H1 (cell line): ENCODE data around the gene OR2H1. TPM values are rescaled to one million over a fixed set of nuclear protein-coding genes. Genes with fewer than 3 reads are reported as not detected.

Experiments
- CTCF ChIA-PET: fragments of 300-600 bp; sonication (Branson Sonifier 250); formaldehyde crosslinking; loops from one replicate; lab custom pipeline; 2021; ENCODE audit not compliant: partially characterized antibody; lab: Charles Lee
- POLR2A ChIA-PET: fragments of 300-600 bp; sonication (Branson Sonifier 250); formaldehyde crosslinking; loops from one replicate; lab custom pipeline; 2021; ENCODE audit warnings: inconsistent platforms; ENCODE audit not compliant: partially characterized antibody; lab: Charles Lee
- DNase-seq, 2 experiments: peaks; one replicate each; pipeline versions ENCODE4 v3.0.0 to v3.0.0-alpha.2; 2010 to 2022; ENCODE audit warnings: low spot score in 2 of 2, low read depth in 1 of 2, mixed read lengths in 1 of 2
- FAIRE-seq: peaks from 2 replicates; lab custom pipeline; 2011; peaks lifted over from hg19 to GRCh38; lab: Jason Lieb, UNC
- H2AFZ ChIP-seq: 2 replicates; pipeline ENCODE4 v1.8.1; 2012; ENCODE audit warnings: low read length, inconsistent platforms
- H2AK5ac ChIP-seq: 2 replicates; pipeline ENCODE4 v1.6.1; 2013; ENCODE audit warnings: low read depth, low read length
- H2BK120ac ChIP-seq: replicated peaks from 2 replicates; pipeline ENCODE3; 2013; ENCODE audit warnings: low read depth, low read length, inconsistent platforms
- H2BK12ac ChIP-seq: 2 replicates; pipeline ENCODE4 v1.6.1; 2013; ENCODE audit warnings: low read depth, low read length
- H2BK15ac ChIP-seq: 2 replicates; pipeline ENCODE4 v1.6.1; 2013; ENCODE audit warnings: low read length
- H2BK20ac ChIP-seq: 2 replicates; pipeline ENCODE4 v1.6.1; 2013; ENCODE audit warnings: low read length
- H2BK5ac ChIP-seq: 2 replicates; pipeline ENCODE4 v1.6.1; 2013; ENCODE audit warnings: low read depth, low read length
- H3K14ac ChIP-seq: 2 replicates; pipeline ENCODE4 v1.6.1; 2013; ENCODE audit warnings: inconsistent platforms; ENCODE audit not compliant: insufficient read length
- H3K18ac ChIP-seq: 2 replicates; pipeline ENCODE4 v1.6.1; 2013; ENCODE audit warnings: low read length; ENCODE audit errors: extremely low read depth
- H3K23ac ChIP-seq: 2 replicates; pipeline ENCODE4 v1.6.1; 2013; ENCODE audit warnings: inconsistent platforms; ENCODE audit not compliant: insufficient read length
- H3K23me2 ChIP-seq: 2 replicates; pipeline ENCODE4 v1.6.1; 2013; ENCODE audit warnings: low read depth, low read length
- H3K27ac ChIP-seq: 2 replicates; pipeline ENCODE4 v1.6.1; 2011; ENCODE audit warnings: low read depth, low read length, inconsistent platforms
- H3K27me3 ChIP-seq, 4 experiments: replicated peaks in 1 of 4; 1 replicate in 1 of 4; 2 replicates in 3 of 4; pipeline versions ENCODE4 v1.6.1 to v1.8.1; 2011 to 2013; ENCODE audit warnings: low read length in 3 of 4, mild to moderate bottlenecking in 3 of 4, inconsistent platforms in 2 of 4, mixed read lengths in 2 of 4, moderate library complexity in 1 of 4; ENCODE audit not compliant: control insufficient read depth in 3 of 4, insufficient read depth in 3 of 4; ENCODE audit errors: extremely low read depth in 1 of 4
- H3K36me3 ChIP-seq, 4 experiments: 2 replicates each; pipeline versions ENCODE4 v1.6.1 to v1.8.1; 2011 to 2013; ENCODE audit warnings: mild to moderate bottlenecking in 4 of 4, low read length in 3 of 4, moderate library complexity in 2 of 4, control low read depth in 1 of 4, inconsistent platforms in 1 of 4; ENCODE audit not compliant: insufficient read depth in 4 of 4, control insufficient read depth in 2 of 4
- H3K4ac ChIP-seq: replicated peaks from 2 replicates; pipeline ENCODE3; 2013; ENCODE audit warnings: low read length, low read depth, mixed read lengths, inconsistent platforms; ENCODE audit not compliant: insufficient read length
- H3K4me1 ChIP-seq, 4 experiments: replicated peaks in 1 of 4; 1 replicate in 1 of 4; 2 replicates in 3 of 4; pipeline versions ENCODE4 v1.6.1 to v1.8.1; 2011 to 2013; ENCODE audit warnings: low read length in 3 of 4, inconsistent platforms in 2 of 4, mixed read lengths in 1 of 4; ENCODE audit not compliant: insufficient read depth in 4 of 4, control insufficient read depth in 3 of 4
- H3K4me2 ChIP-seq, 2 experiments: 2 replicates each; pipeline versions ENCODE4 v1.6.1 to v1.8.1; 2011 to 2013; ENCODE audit warnings: low read depth in 2 of 2, low read length in 2 of 2, control low read depth in 1 of 2, inconsistent platforms in 1 of 2, mild to moderate bottlenecking in 1 of 2; ENCODE audit not compliant: insufficient read depth in 1 of 2
- H3K4me3 ChIP-seq, 4 experiments: fragments of 200-600, 300-600 bp in 1 of 4; sonication (generic), shearing (Covaris generic), sonication (Bioruptor Twin) in 1 of 4; 2 replicates each; pipeline versions ENCODE4 v1.5.1 to v1.8.1; 2011 to 2016; ENCODE audit warnings: low read length in 4 of 4, low read depth in 3 of 4, control low read depth in 2 of 4, inconsistent platforms in 2 of 4, mild to moderate bottlenecking in 2 of 4, mixed read lengths in 1 of 4, moderate library complexity in 1 of 4; ENCODE audit not compliant: insufficient read depth in 2 of 4; ENCODE audit errors: extremely low read depth in 1 of 4
- H3K56ac ChIP-seq: replicated peaks from 2 replicates; pipeline ENCODE3; 2013; ENCODE audit warnings: low read depth, mild to moderate bottlenecking, mixed read lengths, low read length, inconsistent platforms; ENCODE audit not compliant: insufficient read length
- H3K79me1 ChIP-seq: 2 replicates; pipeline ENCODE4 v1.6.1; 2013; ENCODE audit warnings: low read depth, low read length, control low read depth
- H3K79me2 ChIP-seq, 2 experiments: 2 replicates each; pipeline versions ENCODE4 v1.6.1 to v1.8.1; 2012 to 2013; ENCODE audit warnings: low read length in 2 of 2, mild to moderate bottlenecking in 2 of 2, inconsistent platforms in 1 of 2; ENCODE audit not compliant: insufficient read depth in 2 of 2, control insufficient read depth in 1 of 2
- H3K9ac ChIP-seq, 4 experiments: replicated peaks in 1 of 4; 1 replicate in 1 of 4; 2 replicates in 3 of 4; pipeline versions ENCODE4 v1.6.1 to v1.8.1; 2011 to 2013; ENCODE audit warnings: low read depth in 3 of 4, low read length in 3 of 4, control low read depth in 2 of 4, mild to moderate bottlenecking in 2 of 4, moderate library complexity in 2 of 4, inconsistent platforms in 1 of 4; ENCODE audit errors: extremely low read depth in 1 of 4
- H3K9me3 ChIP-seq, 2 experiments: 2 replicates each; pipeline versions ENCODE4 v1.6.1 to v1.8.1; 2012 to 2013; ENCODE audit warnings: mild to moderate bottlenecking in 2 of 2, moderate library complexity in 2 of 2, control low read depth in 1 of 2, inconsistent platforms in 1 of 2, low read depth in 1 of 2, low read length in 1 of 2, mixed read lengths in 1 of 2; ENCODE audit not compliant: insufficient read depth in 2 of 2
- H4K20me1 ChIP-seq, 2 experiments: replicated peaks in 1 of 2; 2 replicates each; pipeline versions ENCODE3 to v1.8.1; 2011 to 2013; ENCODE audit warnings: inconsistent platforms in 2 of 2, low read length in 2 of 2, mild to moderate bottlenecking in 1 of 2; ENCODE audit not compliant: insufficient read depth in 2 of 2, control insufficient read depth in 1 of 2
- H4K5ac ChIP-seq: 2 replicates; pipeline ENCODE4 v1.6.1; 2013; ENCODE audit warnings: low read length, low read depth, mixed read lengths, inconsistent platforms; ENCODE audit not compliant: insufficient read length
- H4K8ac ChIP-seq: 2 replicates; pipeline ENCODE4 v1.8.0; 2013; ENCODE audit warnings: mild to moderate bottlenecking, moderate library complexity, low read length, inconsistent platforms; ENCODE audit not compliant: insufficient read depth; ENCODE audit errors: extremely low read depth
- H4K91ac ChIP-seq: replicated peaks from 2 replicates; pipeline ENCODE3; 2013; ENCODE audit warnings: low read length, mixed read lengths, inconsistent platforms; ENCODE audit not compliant: insufficient read length
- GTF2F1 ChIP-seq: IDR thresholded peaks from 2 replicates; pipeline ENCODE4 v1.6.1; 2012; ENCODE audit warnings: low read depth, low read length, improper control_type of control experiment, borderline replicate concordance
- NRF1 ChIP-seq: IDR thresholded peaks from 2 replicates; pipeline ENCODE4 v1.6.1; 2011; ENCODE audit warnings: mild to moderate bottlenecking, low read depth, low read length, improper control_type of control experiment
- SP2 ChIP-seq: IDR thresholded peaks from 2 replicates; pipeline ENCODE4 v1.6.1; 2012; ENCODE audit warnings: mild to moderate bottlenecking, low read length, inconsistent platforms
- WGBS, 2 experiments: shearing (Covaris generic) in 1 of 2; methylation state at CpG; one replicate each; pipeline versions ENCODE4 v1.1.6 to v1.1.7; 2013 to 2015; ENCODE audit warnings: low lambda C conversion rate in 2 of 2, mixed read lengths in 2 of 2, inconsistent platforms in 1 of 2, low coverage in 1 of 2, missing lambda C conversion rate in 1 of 2; ENCODE audit not compliant: insufficient replicate concordance in 2 of 2, insufficient coverage in 1 of 2, insufficient read length in 1 of 2; ENCODE audit errors: extremely low coverage in 1 of 2, missing lambda C conversion rate in 1 of 2; 5-methylcytosine and 5-hydroxymethylcytosine counted together
- polyA plus RNA-seq, 7 experiments: library from polyadenylated mRNA; depleted of rRNA in 3 of 7; stranded (reverse) in 5 of 7; unstranded in 2 of 7; fragments of >200 nt in 5 of 7; fragments of 200-250 nt in 2 of 7; gene quantifications; 1 replicate in 5 of 7; 2 replicates in 1 of 7; 4 replicates in 1 of 7; pipeline versions ENCODE4 v1.2.1 to v1.2.3, GENCODE V29; 2011 to 2013; ENCODE audit warnings: missing spikeins in 2 of 7, mixed read lengths in 2 of 7
- total RNA-seq: library from RNA; stranded (reverse); fragmentation: NEBNext Ultra II Directional; extraction: Animal tissue kit (Norgen Biotek cat#: 25700); gene quantifications from 2 replicates; pipeline ENCODE4 v1.2.1, GENCODE V29; 2021

OR2H1 gene
- total and polyA plus RNA-seq, 2 of the 8 experiments (the other 6 are each of a cell fraction or from before 2014, with no cell fraction given), result not detected

DNA sequence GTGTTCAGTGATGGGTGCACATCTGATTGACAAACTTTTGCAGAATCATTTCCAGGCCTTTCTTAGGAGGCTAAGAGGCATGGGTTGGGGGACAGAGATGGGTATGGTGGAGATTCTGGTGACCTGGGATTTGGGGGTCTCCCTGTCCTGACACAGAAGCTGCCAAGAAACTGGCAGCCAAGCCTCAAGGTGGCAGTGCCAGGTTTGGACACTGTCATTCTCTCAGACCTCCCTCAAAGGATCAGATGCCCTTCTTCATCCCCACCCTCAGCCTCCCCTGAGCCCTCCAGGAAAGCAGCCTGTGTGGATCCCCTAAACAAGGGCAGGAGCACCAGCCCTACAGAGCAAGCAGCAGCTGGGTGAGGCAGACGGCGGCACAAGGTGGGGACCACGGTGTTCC, 48.9 kb downstream of the OR2H1 start:
- no peaks in the 10 kb centered on the region for H3K36me3 ChIP-seq
- DNase-seq, result peak in 1 of 2 experiments; percentile 1
- no peaks in the 10 kb centered on the region for H3K9me3 ChIP-seq
- H2BK120ac ChIP-seq, result no peak overlapping the region
- H2BK20ac ChIP-seq, result no peak overlapping the region
- no peaks in the 10 kb centered on the region for H4K20me1 ChIP-seq
- TF ChIP-seq GTF2F1 (no peak), SP2 (no peak), NRF1 (no peak)
- no peak overlapping the region for H3K14ac ChIP-seq
- no peak overlapping the region for H3K27ac ChIP-seq
- H3K79me1 ChIP-seq, result no peaks in the 10 kb centered on the region; the same call in 1 of the 2 replicates
- no peak overlapping the region for H2AK5ac ChIP-seq
- H4K8ac ChIP-seq, result no peak overlapping the region; the same call in 1 of the 2 replicates
- H3K56ac ChIP-seq, result no peak overlapping the region
- CTCF ChIA-PET, result no interaction called here
- no peak overlapping the region for H2BK15ac ChIP-seq
- H3K23ac ChIP-seq, result no peak overlapping the region
- 97% methylated on average over 3 of the region's 3 CpGs; no CpG with 5 or more reads in 1 of the 2 experiments for WGBS, 2 experiments
- H3K4me3 ChIP-seq, result no peak overlapping the region
- no peak overlapping the region for H2BK5ac ChIP-seq
- no peak for FAIRE-seq
- no peak overlapping the region for H4K91ac ChIP-seq
- H3K4ac ChIP-seq, result no peak overlapping the region
- POLR2A ChIA-PET, result no interaction called here
- no peak overlapping the region for H4K5ac ChIP-seq
- H2BK12ac ChIP-seq, result no peak overlapping the region
- no peaks in the 10 kb centered on the region; a peak in 1 of 7 replicates for H3K4me1 ChIP-seq
- no peaks in the 10 kb centered on the region for H3K23me2 ChIP-seq
- no peak overlapping the region for H3K4me2 ChIP-seq
- no peak overlapping the region for H3K18ac ChIP-seq
- H3K79me2 ChIP-seq, result no peaks in the 10 kb centered on the region
- no peaks in the 10 kb centered on the region; a peak in 1 of 7 replicates for H3K27me3 ChIP-seq
- no peak overlapping the region for H3K9ac ChIP-seq
- no peak overlapping the region for H2AFZ ChIP-seq
